ENCODE data around the gene IFITM1. TPM values are rescaled to one million over a fixed set of nuclear protein-coding genes. Genes with fewer than 3 reads are reported as not detected.
"Not testable (repeated sequence)": the region's sequence is repeated elsewhere in the genome, so short reads cannot be mapped to it uniquely, and the experiment has no call there.

Gene IFITM1
- polyA plus RNA-seq (2012; ENCODE audit: low read depth, missing spikeins), result 413 TPM

GRCh38 chr11:313787-314553 is at the start of gene IFITM1:
Gene IFITM1, plus strand, starts transcription at chr11:314040. Its CDS starts 131 bp downstream, at chr11:314171.
- FAIRE-seq (peak; percentile 82), DNase-seq (ENCODE audit: insufficient read length, low spot score) (peak; percentile 68)
- TF ChIP-seq PAX5 (IDR thresholded peaks at IDR 0.05; ENCODE audit: insufficient read depth, low read length, severe bottlenecking), result no peak
- TF ChIP-seq TAF1 (IDR thresholded peaks at IDR 0.05; ENCODE audit: low read depth, low read length), result peak; percentile 87
- TF ChIP-seq POLR2AphosphoS5 (IDR thresholded peaks at IDR 0.05; ENCODE audit: low read depth, low read length), result peak; percentile 95
- TF ChIP-seq POLR2A (IDR thresholded peaks at IDR 0.05; ENCODE audit: low read depth, low read length), result peak; percentile 95
- TF ChIP-seq POU2F2 (IDR thresholded peaks at IDR 0.05; ENCODE audit: low read depth, low read length), result peak; percentile 76
- peak; percentile 26; the same call in 1 of the 2 replicates for TF ChIP-seq SPI1 (IDR thresholded peaks at IDR 0.05; ENCODE audit: low read depth, low read length)

- TF ChIP-seq SPI1 (IDR thresholded peaks at IDR 0.05; ENCODE audit: low read depth, low read length) (no peak), POLR2AphosphoS5 (IDR thresholded peaks at IDR 0.05; ENCODE audit: low read depth, low read length) (no peak), POLR2A (IDR thresholded peaks at IDR 0.05; ENCODE audit: low read depth, low read length) (no peak), POU2F2 (IDR thresholded peaks at IDR 0.05; ENCODE audit: low read depth, low read length) (no peak), TAF1 (IDR thresholded peaks at IDR 0.05; ENCODE audit: low read depth, low read length) (no peak), PAX5 (IDR thresholded peaks at IDR 0.05; ENCODE audit: insufficient read depth, low read length, severe bottlenecking) (no peak)
- DNase-seq (ENCODE audit: insufficient read length, low spot score), result no peak
- peak; percentile 68 for FAIRE-seq
Measured at GRCh38 chr11:266676-267439, 47.0 kb upstream of the IFITM1 start.

- TF ChIP-seq POLR2A (IDR thresholded peaks at IDR 0.05; ENCODE audit: low read depth, low read length) (peak; percentile 81), SPI1 (IDR thresholded peaks at IDR 0.05; ENCODE audit: low read depth, low read length) (no peak), POU2F2 (IDR thresholded peaks at IDR 0.05; ENCODE audit: low read depth, low read length) (0 out of 2 replicates have a peak, but pooled peaks have one; percentile 6), PAX5 (IDR thresholded peaks at IDR 0.05; ENCODE audit: insufficient read depth, low read length, severe bottlenecking) (no peak), POLR2AphosphoS5 (IDR thresholded peaks at IDR 0.05; ENCODE audit: low read depth, low read length) (peak; percentile 68; the same call in 1 of the 2 replicates), TAF1 (IDR thresholded peaks at IDR 0.05; ENCODE audit: low read depth, low read length) (0 out of 2 replicates have a peak, but pooled peaks have one; percentile 39)
- DNase-seq (ENCODE audit: insufficient read length, low spot score) (no peak), FAIRE-seq (no peak)
Measured at GRCh38 chr11:267491-267994, 46.3 kb upstream of the IFITM1 start.

GRCh38 chr11:268716-269145 is 45.1 kb upstream of the IFITM1 start:
- not testable (repeated sequence) for FAIRE-seq; DNase-seq (ENCODE audit: insufficient read length, low spot score)
- TF ChIP-seq POLR2AphosphoS5 (IDR thresholded peaks at IDR 0.05; ENCODE audit: low read depth, low read length), result 0 out of 2 replicates have a peak, but pooled peaks have one; percentile 13

GRCh38 chr11:269146-269890 is 44.5 kb upstream of the IFITM1 start:
- FAIRE-seq, result peak; percentile 97
- TF ChIP-seq SPI1 (IDR thresholded peaks at IDR 0.05; ENCODE audit: low read depth, low read length) (peak; percentile 100), PAX5 (IDR thresholded peaks at IDR 0.05; ENCODE audit: insufficient read depth, low read length, severe bottlenecking) (no peak), TAF1 (IDR thresholded peaks at IDR 0.05; ENCODE audit: low read depth, low read length) (peak; percentile 43; the same call in 1 of the 2 replicates), POU2F2 (IDR thresholded peaks at IDR 0.05; ENCODE audit: low read depth, low read length) (peak; percentile 55; the same call in 1 of the 2 replicates), POLR2A (IDR thresholded peaks at IDR 0.05; ENCODE audit: low read depth, low read length) (no peak; the same call in 1 of the 2 replicates), POLR2AphosphoS5 (IDR thresholded peaks at IDR 0.05; ENCODE audit: low read depth, low read length) (0 out of 2 replicates have a peak, but pooled peaks have one; percentile 46)
- no peak for DNase-seq (ENCODE audit: insufficient read length, low spot score)

GRCh38 chr11:270451-271318 is 43.2 kb upstream of the IFITM1 start:
- no peak for DNase-seq (ENCODE audit: insufficient read length, low spot score)
- TF ChIP-seq SPI1 (IDR thresholded peaks at IDR 0.05; ENCODE audit: low read depth, low read length), result no peak
- TF ChIP-seq POLR2A (IDR thresholded peaks at IDR 0.05; ENCODE audit: low read depth, low read length), result no peak
- TF ChIP-seq PAX5 (IDR thresholded peaks at IDR 0.05; ENCODE audit: insufficient read depth, low read length, severe bottlenecking), result no peak
- TF ChIP-seq TAF1 (IDR thresholded peaks at IDR 0.05; ENCODE audit: low read depth, low read length), result no peak
- no peak for TF ChIP-seq POLR2AphosphoS5 (IDR thresholded peaks at IDR 0.05; ENCODE audit: low read depth, low read length)
- TF ChIP-seq POU2F2 (IDR thresholded peaks at IDR 0.05; ENCODE audit: low read depth, low read length), result no peak
- FAIRE-seq, result peak; percentile 57

- FAIRE-seq (no peak), DNase-seq (ENCODE audit: insufficient read length, low spot score) (no peak)
- TF ChIP-seq TAF1 (IDR thresholded peaks at IDR 0.05; ENCODE audit: low read depth, low read length) (no peak), PAX5 (IDR thresholded peaks at IDR 0.05; ENCODE audit: insufficient read depth, low read length, severe bottlenecking) (no peak), POLR2A (IDR thresholded peaks at IDR 0.05; ENCODE audit: low read depth, low read length) (no peak), POLR2AphosphoS5 (IDR thresholded peaks at IDR 0.05; ENCODE audit: low read depth, low read length) (no peak), SPI1 (IDR thresholded peaks at IDR 0.05; ENCODE audit: low read depth, low read length) (no peak), POU2F2 (IDR thresholded peaks at IDR 0.05; ENCODE audit: low read depth, low read length) (no peak)
Measured at GRCh38 chr11:271319-271715, 42.5 kb upstream of the IFITM1 start.

Data from GM12891 (cell line).